Spleen (tissue), 11 donors: ENCODE measurements around the gene ZNF516. TPM values are rescaled to one million over a fixed set of nuclear protein-coding genes. Genes with fewer than 3 reads are reported as not detected.

Experiments used
- DNase-seq: peaks from one replicate; pipeline ENCODE4 v3.0.0-alpha.2; 2020
- H3K27ac ChIP-seq, 8 donors: fragments of 200-600 bp; sonication (generic) in 7 of 8; 1 replicate in 4 of 8; 2 replicates in 4 of 8; pipeline versions ENCODE4 v1.5.0 to v1.8.0; 2016 to 2021; ENCODE audit warnings: inconsistent platforms in 4 of 8, mild to moderate bottlenecking in 4 of 8, moderate library complexity in 1 of 8
- H3K27me3 ChIP-seq, 7 donors: fragments of 200-600 bp; sonication (generic) in 6 of 7; replicated peaks in 1 of 7; 1 replicate in 4 of 7; 2 replicates in 3 of 7; pipeline versions ENCODE4 v1.5.0 to v1.8.0; 2016 to 2021; ENCODE audit warnings: inconsistent platforms in 3 of 7, mild to moderate bottlenecking in 1 of 7
- H3K36me3 ChIP-seq, 6 donors: fragments of 200-600 bp; sonication (generic) in 5 of 6; 1 replicate in 4 of 6; 2 replicates in 2 of 6; pipeline versions ENCODE4 v1.5.0 to v1.8.0; 2016 to 2021; ENCODE audit warnings: inconsistent platforms in 2 of 6
- H3K4me1 ChIP-seq, 6 donors: fragments of 200-600 bp; sonication (generic) in 5 of 6; 1 replicate in 3 of 6; 2 replicates in 3 of 6; pipeline versions ENCODE4 v1.5.0 to v1.8.0; 2016 to 2021; ENCODE audit warnings: inconsistent platforms in 3 of 6
- H3K4me3 ChIP-seq, 8 donors: fragments of 200-600 bp; sonication (generic) in 7 of 8; 1 replicate in 4 of 8; 2 replicates in 4 of 8; pipeline versions ENCODE4 v1.5.0 to v1.8.0; 2016 to 2021; ENCODE audit warnings: inconsistent platforms in 4 of 8, mild to moderate bottlenecking in 4 of 8, moderate library complexity in 2 of 8
- H3K9me3 ChIP-seq, 8 donors: fragments of 200-600 bp; sonication (generic) in 7 of 8; 1 replicate in 4 of 8; 2 replicates in 4 of 8; pipeline versions ENCODE4 v1.5.0 to v1.8.0; 2016 to 2021; ENCODE audit warnings: inconsistent platforms in 4 of 8
- POLR2A ChIP-seq, 3 donors: fragments of 450-650 bp; IDR thresholded peaks; one replicate each; pipeline ENCODE4 v1.5.1; 2017; ENCODE audit warnings: antibody characterized with exemption in 3 of 3, mild to moderate bottlenecking in 1 of 3
- POLR2AphosphoS5 ChIP-seq, 3 donors: sonication (generic); formaldehyde crosslinking; IDR thresholded peaks; one replicate each; pipeline ENCODE4 v1.5.1; 2017; ENCODE audit warnings: antibody characterized with exemption in 3 of 3
- WGBS, 5 donors: extraction: QIAGEN DNeasy Blood & Tissue Kit in 3 of 5; methylation state at CpG; one replicate each; pipeline versions ENCODE4 v1.1.5 to v1.1.7; 2013 to 2018; 5-methylcytosine and 5-hydroxymethylcytosine counted together
- intact Hi-C: fragments of 100-400 bp; cut with DNase I; formaldehyde crosslinking; loops from one replicate; pipeline ENCODE4 v1.15.0; 2023; ENCODE audit warnings: low total_unique reads
- polyA plus RNA-seq, 3 donors: library from polyadenylated mRNA; stranded (reverse); fragments of 200-250 nt; gene quantifications; one replicate each; pipeline ENCODE4 v1.2.1, GENCODE V29; 2013
- total RNA-seq, 7 donors: library from RNA; depleted of rRNA in 3 of 7; stranded (reverse); fragments of >200 nt in 3 of 7; fragmentation: NEBNext Ultra II Directional in 4 of 7; extraction: Animal tissue kit (Norgen Biotek cat#: 25700) in 4 of 7; gene quantifications; one replicate each; pipeline versions ENCODE4 v1.1.0 to v1.2.1, GENCODE V29; 2016 to 2021
- TF ChIP-seq, protein P1 (sequence below), 11 experiments: fragments of 200-600 bp in 7 of 11; fragments of 450-650 bp in 4 of 11; sonication (generic) in 4 of 11; IDR thresholded peaks in 8 of 11; conservative IDR thresholded peaks in 3 of 11; 1 replicate in 7 of 11; 2 replicates in 4 of 11; pipeline versions ENCODE4 v1.4.0 to v1.8.0; 2016 to 2021; ENCODE audit warnings: antibody characterized with exemption in 11 of 11, inconsistent platforms in 4 of 11, mild to moderate bottlenecking in 1 of 11
- donor health status: healthy with polysubstance abuse.
- donor health status: DM: no; HTN: no; CAD: no; lungs with moderate emphysema.
- donor health status: DM: no; HTN: no; CAD: no.
- donor health status: Bipolar disorder and iron deficiency.
- donor health status: healthy.
- donor health status: DM: no; HTN: no; CAD: no.
- donor health status: DM: yes; HTN: yes; CAD: no.

ZNF516 gene
- total and polyA plus RNA-seq, 10 donors, result 4.5 to 58.4 (median 40.0) TPM

GRCh38 chr18:76402026-76402990 is 92.7 kb downstream of the ZNF516 start:
- 71 to 86% (median 81%) methylated on average over 42 to 43 of the region's 43 CpGs for WGBS, 5 donors
- H3K4me1 ChIP-seq, result peaks cover 0 to 80% (median 18%) of the 10 kb centered on the region in 6 donors
- DNase-seq, result no peak
- peaks cover 0 to 18% (median 0%) of the 10 kb centered on the region in 6 donors for H3K36me3 ChIP-seq
- TF ChIP-seq POLR2A (IDR thresholded peaks at IDR 0.05) (no peak), POLR2AphosphoS5 (IDR thresholded peaks at IDR 0.05) (peak in 1 of 3 donors; percentile 22)
- TF ChIP-seq, protein P1, sequence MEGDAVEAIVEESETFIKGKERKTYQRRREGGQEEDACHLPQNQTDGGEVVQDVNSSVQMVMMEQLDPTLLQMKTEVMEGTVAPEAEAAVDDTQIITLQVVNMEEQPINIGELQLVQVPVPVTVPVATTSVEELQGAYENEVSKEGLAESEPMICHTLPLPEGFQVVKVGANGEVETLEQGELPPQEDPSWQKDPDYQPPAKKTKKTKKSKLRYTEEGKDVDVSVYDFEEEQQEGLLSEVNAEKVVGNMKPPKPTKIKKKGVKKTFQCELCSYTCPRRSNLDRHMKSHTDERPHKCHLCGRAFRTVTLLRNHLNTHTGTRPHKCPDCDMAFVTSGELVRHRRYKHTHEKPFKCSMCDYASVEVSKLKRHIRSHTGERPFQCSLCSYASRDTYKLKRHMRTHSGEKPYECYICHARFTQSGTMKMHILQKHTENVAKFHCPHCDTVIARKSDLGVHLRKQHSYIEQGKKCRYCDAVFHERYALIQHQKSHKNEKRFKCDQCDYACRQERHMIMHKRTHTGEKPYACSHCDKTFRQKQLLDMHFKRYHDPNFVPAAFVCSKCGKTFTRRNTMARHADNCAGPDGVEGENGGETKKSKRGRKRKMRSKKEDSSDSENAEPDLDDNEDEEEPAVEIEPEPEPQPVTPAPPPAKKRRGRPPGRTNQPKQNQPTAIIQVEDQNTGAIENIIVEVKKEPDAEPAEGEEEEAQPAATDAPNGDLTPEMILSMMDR (IDR thresholded peaks at IDR 0.05 in 8 of 11, conservative IDR thresholded peaks at IDR 0.05 in 3 of 11), result no peak
- no peaks in the 10 kb centered on the region for H3K9me3 ChIP-seq
- H3K27ac ChIP-seq, result peak overlapping the region in 6 of 8 donors; percentile 25 to 82 (median 74)
- intact Hi-C loops, result no loop called here
- H3K4me3 ChIP-seq, result peak overlapping the region in 1 of 8 donors; percentile 24
- no peaks in the 10 kb centered on the region for H3K27me3 ChIP-seq

- no peak overlapping the region for H3K4me3 ChIP-seq
- intact Hi-C loops, result no loop called here
- H3K27ac ChIP-seq, result no peak overlapping the region
- 81 to 94% (median 82%) methylated on average over 25 of the region's 25 CpGs for WGBS, 5 donors
- H3K9me3 ChIP-seq, result no peaks in the 10 kb centered on the region
- no peak for DNase-seq
- H3K4me1 ChIP-seq, result peaks cover 0 to 71% (median 16%) of the 10 kb centered on the region in 6 donors
- no peaks in the 10 kb centered on the region for H3K27me3 ChIP-seq
- TF ChIP-seq POLR2A (IDR thresholded peaks at IDR 0.05), result no peak
- TF ChIP-seq POLR2AphosphoS5 (IDR thresholded peaks at IDR 0.05), result no peak
- TF ChIP-seq, protein P1 (IDR thresholded peaks at IDR 0.05 in 8 of 11, conservative IDR thresholded peaks at IDR 0.05 in 3 of 11), result no peak
- peaks cover 0 to 18% (median 0%) of the 10 kb centered on the region in 6 donors for H3K36me3 ChIP-seq
Observed at GRCh38 chr18:76401498-76401897, 93.5 kb downstream of the ZNF516 start.

GRCh38 chr18:76399613-76400391 is 95.2 kb downstream of the ZNF516 start:
- DNase-seq, result no peak
- H3K36me3 ChIP-seq, result peaks cover 0 to 20% (median 0%) of the 10 kb centered on the region in 6 donors
- intact Hi-C loops, result loop anchor here (5.0 kb wide), 1 partner anchor 307 kb away; no protein-coding TSS in a partner anchor
- TF ChIP-seq POLR2AphosphoS5 (IDR thresholded peaks at IDR 0.05), result no peak
- TF ChIP-seq, protein P1 (IDR thresholded peaks at IDR 0.05 in 8 of 11, conservative IDR thresholded peaks at IDR 0.05 in 3 of 11), result no peak
- no peak for TF ChIP-seq POLR2A (IDR thresholded peaks at IDR 0.05)
- no peaks in the 10 kb centered on the region for H3K27me3 ChIP-seq
- no peak overlapping the region for H3K27ac ChIP-seq
- H3K4me1 ChIP-seq, result peaks cover 0 to 74% (median 22%) of the 10 kb centered on the region in 6 donors
- WGBS, 5 donors, result 79 to 85% (median 82%) methylated on average over 14 of the region's 14 CpGs
- no peaks in the 10 kb centered on the region for H3K9me3 ChIP-seq
- H3K4me3 ChIP-seq, result no peak overlapping the region
